NCI-H226 (cell line): Measurements from ENCODE around the gene COG7.
"Not testable (repeated sequence)": the region's sequence is repeated elsewhere in the genome, so short reads cannot be mapped to it uniquely, and the experiment has no call there.

Experiments used
- DNase-seq: peaks from one replicate; pipeline ENCODE4 v3.0.0-alpha.2; 2015

COG7 gene

DNA sequence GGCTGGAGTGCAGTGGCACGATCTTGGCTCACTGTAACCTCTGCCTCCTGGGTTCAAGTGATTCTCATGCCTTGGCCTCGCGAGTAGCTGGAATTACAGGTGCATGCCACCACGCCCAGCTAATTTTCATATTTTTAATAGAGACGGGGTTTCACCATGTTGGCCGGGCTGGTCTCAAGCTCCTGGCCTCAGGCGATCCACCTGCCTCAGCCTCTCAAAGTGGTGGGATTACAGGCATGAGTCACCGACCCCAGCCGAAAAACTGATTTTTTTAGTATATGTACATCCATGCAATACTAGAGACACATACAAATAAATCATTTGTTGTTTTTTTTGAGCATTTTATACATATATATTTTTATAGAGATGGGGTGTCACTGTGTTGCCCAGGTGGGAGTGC is 71.3 kb downstream of the COG7 start:
- not testable (repeated sequence) for DNase-seq

DNA sequence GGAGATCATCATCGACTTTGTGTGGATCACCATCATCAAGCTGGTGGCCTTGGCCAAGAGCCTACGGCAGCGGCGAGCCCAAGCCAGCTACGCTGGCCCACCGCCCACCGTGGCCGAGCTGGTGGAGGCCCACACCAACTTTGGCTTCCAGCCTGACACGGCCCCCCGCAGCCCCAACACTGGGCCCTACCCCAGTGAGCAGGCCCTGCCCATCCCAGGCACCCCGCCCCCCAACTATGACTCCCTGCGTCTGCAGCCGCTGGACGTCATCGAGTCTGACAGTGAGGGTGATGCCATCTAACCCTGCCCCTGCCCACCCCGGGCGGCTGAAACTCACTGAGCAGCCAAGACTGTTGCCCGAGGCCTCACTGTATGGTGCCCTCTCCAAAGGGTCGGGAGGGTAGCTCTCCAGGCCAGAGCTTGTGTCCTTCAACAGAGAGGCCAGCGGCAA is 72.5 kb downstream of the COG7 start:
- DNase-seq = no peak

DNA sequence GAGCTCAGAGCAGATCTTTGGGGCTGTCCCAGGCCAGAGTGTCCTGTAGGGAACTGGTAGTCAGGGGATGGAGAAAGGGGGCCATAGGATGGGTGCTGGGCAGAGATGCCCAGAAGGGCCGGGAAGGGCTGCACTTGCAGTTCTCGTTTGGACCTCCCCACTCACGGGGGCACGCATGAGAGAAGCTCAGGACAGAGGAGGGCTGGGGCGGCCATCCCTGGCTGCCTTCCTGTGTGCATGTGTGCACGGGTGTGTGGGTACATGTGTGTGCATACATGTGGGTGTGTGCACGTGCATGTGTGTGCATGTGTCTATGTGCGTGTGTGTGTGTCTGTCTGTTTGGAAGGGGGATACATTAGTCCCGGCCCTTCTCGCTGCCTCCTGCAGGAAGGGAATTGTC is 73.3 kb downstream of the COG7 start:
- DNase-seq = no peak

DNA sequence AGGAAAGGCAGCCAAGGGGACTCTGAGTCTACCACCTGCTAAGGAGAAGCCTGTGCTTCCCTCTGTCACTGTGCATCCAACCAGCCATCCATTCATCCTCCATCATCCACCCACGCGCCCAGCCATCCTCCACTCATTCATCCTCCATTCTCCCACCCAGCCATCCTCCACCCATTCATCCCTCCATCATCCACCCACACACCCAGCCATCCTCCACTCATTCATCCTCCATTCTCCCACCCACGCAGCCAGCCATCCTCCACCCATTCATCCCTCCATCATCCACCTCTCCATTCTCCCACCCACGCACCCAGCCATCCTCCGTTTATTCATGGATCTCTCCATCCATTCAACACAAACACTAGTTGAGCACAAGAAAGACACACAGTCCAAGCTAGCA is 74.1 kb downstream of the COG7 start:
- no peak for DNase-seq

DNA sequence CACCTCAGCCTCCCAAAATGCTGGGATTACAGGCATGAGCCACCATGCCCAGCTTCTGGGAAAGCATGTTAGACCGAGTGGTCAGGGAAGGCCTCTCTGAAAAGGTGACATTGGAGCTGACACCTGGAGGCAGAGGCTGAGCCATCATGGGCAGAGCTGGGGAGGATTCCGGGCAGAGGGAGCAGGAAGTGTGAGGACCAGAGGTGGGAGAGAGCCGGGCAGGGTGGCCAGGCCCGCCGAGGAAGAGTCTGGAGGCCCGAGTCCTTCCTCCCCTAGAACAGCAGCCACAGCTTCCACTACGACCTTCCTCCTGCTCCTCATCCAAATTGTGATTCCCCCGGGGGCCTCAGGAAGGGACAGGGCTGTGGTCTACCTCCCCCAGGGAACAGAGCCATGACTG is 74.7 kb downstream of the COG7 start:
- DNase-seq = no peak

DNA sequence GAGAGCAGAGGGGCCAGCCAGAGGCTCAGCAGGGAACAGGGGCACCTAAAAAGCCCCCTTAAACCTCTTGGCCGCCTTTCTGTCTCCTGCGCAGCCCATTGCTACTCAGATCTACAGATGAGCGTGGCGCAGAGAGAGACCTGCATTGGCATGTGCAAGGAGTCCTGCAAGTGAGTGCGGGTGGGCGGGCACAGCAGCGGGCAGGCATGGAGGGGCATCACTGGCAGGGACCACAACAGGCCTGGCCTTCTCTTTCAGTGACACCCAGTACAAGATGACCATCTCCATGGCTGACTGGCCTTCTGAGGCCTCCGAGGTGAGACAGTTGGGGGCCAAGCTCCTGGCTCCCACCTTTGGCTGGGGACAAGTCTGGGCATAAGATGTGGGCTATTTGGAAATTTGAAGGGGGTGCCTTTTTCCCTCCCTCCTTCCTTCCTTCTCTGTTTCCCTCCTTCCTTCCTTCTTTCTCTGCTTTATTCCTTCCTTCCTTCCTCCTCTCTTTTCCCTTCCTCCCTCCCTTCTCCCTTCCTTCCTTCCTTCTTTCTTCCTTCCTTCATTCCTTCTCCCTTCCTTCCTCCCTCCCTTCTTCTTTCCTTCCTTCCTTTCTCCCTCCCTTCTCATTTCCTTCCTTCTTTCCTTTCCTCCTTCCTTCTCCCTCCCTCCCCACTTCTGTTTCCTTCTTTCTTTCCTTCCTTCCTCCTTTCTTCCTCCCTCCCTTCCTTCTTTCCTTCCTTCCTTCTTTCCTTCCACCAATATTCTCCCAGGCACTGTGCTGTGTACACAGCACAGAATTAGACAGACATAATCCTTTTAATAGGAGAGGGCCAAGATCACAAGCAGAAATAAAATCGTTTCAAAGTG is 75.7 kb downstream of the COG7 start:
- DNase-seq = no peak

DNA sequence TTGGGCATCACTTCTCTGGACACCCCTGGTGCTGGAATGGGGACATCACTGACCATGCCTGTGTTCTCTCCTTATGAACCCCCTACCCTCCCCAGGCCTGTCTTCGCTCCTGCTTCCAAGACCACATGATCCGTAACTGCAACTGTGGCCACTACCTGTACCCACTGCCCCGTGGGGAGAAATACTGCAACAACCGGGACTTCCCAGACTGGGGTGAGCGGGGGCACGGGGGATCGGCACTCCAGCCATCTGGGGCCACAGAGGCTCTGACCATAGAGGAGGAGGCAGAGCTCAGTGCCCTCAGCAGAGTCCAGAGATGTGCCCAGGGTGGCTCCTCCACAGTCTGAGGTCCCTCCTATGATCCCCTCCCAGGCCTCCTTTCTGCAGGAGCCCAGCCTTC is 77.3 kb downstream of the COG7 start:
- no peak for DNase-seq

DNA sequence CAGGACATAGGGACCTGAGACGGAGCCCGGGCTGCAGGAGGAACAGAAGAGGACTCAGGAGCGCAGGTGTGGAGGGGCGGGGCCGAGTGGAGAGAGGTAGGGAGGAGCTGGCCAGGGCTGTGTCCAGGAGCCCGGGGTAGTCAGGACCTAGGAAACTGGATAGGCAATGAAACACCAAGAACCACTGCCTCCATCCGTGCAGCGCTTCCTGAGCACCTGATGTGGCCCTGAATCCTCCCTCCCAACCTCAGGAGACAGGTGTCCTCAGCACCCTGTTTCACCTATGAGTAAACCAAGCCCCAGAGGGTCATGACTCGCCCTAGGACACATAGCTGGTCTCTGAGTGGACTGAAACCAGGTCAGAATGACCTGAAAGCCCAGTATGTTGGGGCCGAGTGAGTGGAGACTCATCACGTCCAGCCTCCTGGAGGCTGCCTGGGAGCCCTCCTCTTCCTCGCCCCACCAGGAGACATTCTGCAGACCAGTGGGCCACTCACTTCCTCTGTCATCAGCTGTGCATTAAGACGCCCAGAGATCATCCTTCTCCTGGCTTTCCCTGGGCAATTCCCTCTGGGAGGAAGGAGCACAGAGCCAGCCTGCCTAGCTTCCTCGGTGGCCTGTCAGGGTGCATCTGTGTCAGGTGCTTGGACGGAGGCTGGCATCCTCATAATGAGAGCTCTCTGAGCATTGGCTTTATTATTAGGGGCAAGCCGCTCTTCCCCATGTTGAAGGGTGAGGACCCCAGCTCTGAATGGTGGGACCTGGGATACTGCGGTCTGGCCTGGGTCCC is 78.1 kb downstream of the COG7 start:
- no peak for DNase-seq

DNA sequence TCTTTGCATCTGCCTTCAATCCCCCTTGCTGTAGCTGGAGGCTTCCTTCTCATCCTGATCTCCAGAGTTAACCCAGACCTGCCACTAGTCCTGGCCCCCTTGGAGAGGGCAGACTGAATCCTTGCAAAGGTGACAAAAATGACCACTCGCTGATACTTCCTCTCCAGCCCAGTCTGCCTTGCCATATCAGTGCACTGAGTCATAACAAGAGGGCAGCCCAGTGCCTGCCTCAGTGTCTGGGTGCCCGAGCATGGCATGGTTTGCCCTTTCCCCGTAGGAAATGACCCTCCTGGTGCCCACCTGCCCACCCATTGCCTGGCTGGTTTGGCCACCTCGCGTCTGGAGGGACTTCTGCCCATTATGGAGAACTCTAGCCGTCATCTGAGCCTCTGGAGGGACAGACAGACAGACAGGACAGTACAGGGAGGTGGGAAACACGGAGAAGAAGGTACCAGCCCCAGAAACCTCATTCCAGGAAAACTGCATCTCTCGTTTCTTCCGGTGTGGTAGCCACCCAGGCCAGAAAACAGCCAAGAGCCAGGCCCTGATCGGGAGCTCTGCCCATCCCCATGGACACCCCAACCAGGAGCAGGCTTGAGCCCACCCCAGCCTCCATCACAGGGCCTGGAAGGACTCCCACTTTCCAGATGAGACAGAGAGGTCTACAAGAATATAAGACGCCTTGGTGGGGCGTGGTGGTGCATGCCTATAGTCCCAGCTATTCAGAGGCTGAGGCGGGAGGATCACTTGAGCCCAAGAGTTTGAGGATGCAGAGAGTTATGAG is 79.4 kb downstream of the COG7 start:
- no peak for DNase-seq

DNA sequence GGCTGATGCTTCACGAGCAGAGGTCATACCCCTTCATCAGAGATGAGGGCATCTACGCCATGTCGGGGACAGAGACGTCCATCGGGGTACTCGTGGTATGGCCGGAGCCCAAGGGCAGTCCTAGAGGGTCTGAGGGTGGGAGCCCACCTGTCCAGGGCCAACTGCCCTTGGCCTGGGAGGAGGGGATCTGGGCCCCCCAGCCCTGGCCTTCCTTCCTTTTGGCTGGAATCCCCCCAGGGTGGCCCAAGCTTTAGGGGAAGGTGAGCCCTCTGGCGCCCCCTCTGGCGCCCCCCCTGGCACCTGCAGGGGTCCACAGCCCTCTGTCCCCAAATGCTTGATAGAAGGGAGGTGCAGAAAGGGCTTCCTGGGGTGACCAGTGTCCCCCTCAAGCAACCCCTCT is 81.6 kb downstream of the COG7 start:
- no peak for DNase-seq

DNA sequence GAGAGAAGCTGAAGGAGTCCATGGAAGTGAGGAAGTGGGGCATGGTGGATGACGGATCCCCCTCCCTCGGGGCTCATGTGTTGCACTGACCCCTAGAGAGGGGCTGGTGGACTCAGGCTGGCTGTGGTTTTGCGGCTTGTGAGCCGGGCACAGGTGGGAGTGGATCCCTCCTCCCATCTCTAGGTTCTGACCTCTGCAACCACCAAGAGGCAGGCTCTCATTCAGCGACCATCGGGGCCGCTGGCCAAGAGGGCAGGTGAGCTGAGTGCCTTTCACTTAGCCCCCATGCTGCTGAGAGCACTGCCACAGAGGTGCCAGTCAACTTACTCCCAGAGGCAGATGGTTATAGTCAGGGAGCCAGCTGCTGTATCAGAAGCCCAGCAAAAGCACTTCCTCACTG is 83.6 kb downstream of the COG7 start:
- DNase-seq = no peak

DNA sequence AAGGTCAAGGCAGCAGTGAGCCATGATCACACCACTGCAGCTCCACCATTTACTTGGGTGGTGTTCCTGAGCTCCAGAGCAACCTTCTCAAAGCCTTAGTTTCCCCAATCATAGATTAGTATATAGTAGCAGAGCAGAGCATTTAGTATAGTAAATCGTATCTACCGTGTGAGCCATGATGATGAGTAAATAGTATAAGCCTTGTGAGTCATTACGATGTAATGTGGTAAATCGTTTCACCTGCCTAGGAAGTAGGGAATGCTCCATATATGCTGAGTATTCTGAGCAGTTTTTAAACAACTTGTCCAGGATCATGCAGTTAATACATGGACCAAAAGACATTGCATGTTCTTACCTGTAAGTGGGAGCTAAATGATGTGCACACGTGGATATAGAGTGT is 84.5 kb downstream of the COG7 start:
- DNase-seq = peak; percentile 39

DNA sequence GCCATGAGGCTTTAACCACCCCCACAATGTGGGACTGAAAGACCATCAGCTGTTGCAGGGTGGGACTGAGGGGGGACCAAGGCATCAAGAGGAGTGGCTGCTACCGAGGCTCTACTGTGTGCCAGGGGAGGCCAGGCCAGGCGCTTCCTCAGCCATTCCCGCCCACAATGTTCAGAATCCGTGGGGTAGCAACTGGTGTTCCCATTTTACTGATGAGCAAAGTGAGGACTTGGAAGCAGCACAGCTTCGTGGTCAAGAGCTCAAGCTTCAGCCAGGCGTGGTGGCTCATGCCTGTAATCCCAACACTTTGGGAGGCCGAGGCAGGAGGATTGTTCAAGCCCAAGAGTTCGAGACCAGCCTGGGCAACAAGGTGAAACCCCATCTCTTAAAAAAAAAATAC is 85.0 kb downstream of the COG7 start:
- DNase-seq = no peak

DNA sequence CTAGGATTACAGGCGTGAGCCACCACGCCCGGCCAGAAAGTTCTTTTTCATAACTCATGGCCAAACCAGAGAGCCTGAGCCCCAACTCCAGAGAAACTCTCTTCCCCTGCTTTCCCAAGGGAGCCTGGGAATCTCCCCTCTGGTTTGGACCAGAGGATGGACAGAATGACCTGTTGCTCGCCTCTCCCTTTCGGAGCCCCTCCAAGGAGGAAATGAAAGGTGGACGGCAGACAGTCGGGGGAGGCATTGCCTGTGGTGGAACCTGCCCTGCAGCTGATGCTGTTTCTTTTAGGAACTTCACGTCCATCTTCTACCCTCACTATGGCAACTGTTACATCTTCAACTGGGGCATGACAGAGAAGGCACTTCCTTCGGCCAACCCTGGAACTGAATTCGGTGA is 85.4 kb downstream of the COG7 start:
- DNase-seq = no peak

DNA sequence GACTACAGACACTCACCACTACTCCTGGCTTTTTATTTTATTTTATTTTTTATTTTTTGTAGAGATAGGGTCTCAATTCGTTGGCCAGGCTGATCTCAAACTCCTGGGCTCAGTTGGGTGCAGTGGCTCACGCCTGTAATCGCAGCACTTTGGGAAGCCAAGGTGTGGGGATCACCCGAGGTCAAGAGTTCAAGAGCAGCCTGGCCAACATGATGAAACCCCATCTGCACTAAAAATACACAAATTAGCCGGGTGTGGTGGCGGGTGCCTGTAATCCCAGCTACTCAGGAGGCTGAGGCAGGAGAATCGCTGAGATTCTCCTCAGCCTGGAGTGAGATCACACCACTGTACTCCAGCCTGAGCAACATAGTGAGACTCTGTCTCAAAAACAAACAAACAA is 86.6 kb downstream of the COG7 start:
- DNase-seq = not testable (repeated sequence)

DNA sequence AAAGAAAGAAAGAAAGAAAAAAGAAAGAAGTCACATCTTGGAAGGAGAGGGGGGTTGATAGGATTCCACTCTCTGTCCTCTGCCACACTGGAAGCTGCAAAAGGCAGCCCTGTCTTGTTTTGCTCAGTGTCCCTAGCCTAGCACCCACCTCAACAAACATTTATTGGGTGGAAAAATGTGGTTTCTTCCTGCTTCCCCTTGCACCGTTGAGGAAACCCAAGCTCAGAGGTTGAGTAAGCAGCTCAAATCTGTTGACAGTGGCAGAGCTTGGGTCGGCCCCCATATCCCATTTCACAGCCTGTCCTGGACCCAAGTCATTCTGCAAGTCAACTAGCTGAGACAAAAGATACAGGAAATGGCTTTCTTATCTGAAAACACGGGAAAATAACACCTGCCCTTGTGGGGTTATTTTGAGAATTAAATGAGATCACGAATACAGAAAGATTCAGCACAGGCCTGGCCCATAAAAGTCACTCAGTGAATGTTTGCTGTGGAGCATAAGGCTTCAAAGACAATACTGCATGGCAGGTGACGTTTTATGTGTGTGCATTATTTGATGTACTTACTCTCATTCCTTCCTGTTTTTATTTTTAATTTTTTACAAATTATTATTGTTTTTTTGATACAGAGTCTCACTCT is 87.3 kb downstream of the COG7 start:
- DNase-seq = no peak

DNA sequence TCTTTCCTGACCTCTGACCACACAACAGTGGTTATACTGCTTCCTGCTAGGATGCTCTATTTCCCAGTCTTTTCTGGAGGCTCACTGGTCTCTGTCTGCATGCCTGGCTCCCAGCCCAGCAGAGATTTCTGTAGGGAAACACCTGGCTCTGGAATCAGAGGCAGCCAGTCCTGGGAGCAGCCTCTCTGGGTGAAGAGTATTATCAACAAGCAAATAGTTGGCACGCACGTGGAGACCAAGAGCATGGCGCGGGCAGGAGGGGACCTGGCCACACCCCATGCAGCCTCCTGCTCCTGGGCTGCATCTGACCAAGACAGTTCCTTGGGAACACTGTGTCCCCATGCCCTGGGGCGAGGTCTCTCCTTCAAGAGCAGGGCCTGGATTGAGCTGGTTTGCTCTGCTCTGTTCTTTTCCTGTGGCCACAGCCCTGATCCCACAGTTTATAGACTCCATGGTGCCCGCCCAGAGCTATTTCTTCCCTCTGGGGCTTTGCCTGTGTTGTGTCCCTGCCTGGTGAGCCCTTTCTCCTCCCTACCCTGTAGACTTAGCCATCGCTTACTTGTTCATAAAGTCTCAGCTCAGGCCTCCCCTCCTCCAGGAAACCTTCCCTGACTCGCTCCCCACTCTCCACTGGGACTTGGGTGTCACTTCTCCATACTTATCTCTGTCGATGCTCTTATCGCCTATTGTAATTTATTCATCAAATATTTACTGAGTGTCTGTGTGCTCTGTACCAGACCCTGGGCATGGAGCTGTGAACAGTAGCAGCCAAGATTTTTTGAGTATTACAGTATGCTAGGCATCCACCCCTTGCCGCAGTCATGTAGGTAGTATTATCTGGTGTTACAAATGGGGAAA is 90.3 kb downstream of the COG7 start:
- DNase-seq = peak; percentile 47

DNA sequence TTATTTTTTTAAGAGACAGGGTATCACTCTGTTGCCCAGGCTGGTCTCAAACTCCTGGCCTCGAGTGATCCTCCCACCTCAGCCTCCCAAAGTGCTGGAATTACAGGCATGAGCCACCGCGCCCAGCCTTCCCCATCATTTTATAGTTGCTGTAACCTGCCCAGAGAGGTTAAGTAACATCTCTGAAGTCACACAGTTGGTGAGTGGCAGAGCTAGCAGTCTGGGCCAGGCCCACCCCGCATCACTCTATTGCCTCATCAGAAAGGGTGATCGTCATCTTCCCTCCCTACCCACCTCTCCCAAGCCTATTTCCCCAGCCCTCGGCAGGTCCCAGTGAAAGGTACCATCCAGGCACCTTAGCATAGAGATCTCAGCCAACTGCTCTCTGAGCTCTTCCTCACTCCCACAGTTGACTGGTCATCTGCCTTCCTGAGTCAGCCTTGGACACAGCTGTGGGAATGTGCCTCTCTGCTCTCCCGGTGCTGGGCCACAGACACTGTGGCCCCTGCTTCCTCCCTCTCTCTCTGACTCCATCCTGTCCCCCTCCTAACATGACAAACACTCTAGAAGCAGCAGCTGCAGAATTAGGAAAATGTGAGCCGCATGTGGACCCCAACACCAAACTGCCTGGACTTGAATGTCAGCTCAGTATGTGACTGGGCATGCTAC is 93.8 kb downstream of the COG7 start:
- peak; percentile 28 for DNase-seq

DNA sequence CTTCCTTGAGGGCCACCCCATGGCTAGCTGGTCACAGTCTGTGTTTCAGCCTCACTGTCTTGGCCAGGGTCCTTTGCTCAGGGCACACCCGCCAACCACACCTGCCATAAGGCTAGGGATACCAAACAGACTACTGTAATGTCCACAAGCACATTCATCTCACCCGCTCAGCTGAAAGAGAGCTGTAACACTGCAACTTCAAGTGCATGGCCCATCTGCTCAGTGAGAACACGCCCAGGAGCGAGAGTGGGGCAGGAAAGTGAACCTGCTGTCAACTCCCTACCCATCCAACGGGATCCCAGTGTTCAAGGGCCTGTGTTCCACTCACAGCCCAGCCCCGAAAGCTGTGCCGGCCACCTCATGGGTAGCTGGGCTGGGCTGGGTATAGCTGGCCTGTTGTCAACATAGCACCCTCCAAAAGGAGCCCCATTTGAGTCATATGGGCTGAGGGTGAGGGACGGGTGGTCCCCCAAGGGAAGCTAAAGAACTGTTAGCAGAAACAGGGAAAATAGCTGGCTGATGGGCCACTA is 95.2 kb downstream of the COG7 start:
- no peak for DNase-seq

DNA sequence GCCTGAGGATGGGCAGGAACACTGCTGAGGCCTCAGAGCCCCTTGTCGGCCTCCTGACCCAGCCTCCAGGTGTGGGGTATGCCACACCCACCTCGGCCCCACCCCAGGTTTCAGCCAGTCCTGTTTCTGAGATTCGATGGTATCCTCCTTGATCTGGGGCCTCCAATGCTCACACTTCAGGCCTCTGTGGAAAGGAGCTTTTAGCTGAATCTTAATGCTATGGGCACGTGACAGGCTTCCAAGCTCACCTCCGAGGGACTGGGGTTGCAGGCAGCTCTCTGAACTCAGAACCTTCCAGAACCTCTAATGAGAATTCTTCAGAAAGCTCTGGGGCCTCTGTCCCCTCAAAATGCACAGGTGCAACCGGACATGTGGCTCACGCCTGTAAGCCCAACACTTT is 96.0 kb downstream of the COG7 start:
- DNase-seq = no peak

DNA sequence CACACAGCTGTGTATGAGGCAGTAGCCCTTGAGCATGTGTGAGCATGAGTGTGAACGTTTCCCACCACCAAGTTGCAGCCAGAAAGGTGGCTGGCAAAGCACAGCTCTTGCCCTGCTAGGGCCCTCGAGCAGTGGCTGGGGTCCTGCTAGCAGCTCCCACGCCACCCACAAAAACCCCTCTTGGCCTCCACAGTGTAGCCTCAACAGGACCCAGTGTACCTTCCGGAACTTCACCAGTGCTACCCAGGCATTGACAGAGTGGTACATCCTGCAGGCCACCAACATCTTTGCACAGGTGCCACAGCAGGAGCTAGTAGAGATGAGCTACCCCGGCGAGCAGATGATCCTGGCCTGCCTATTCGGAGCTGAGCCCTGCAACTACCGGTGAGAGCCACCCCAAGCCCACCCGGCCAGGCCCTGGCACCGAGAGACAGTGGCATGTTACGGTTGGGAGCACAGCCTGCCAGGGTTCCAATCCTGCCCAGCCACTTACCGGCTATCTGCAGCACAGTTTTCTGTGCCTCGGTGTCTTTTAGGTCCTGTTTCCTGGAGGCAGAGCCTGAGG is 97.8 kb downstream of the COG7 start:
- DNase-seq = no peak
